K562 (cell line): ENCODE measurements around the gene FAM120B. TPM values are rescaled to one million over a fixed set of nuclear protein-coding genes. Genes with fewer than 3 reads are reported as not detected.

Source experiments
- ATAC-seq: fragments of 200-7000 bp; cut with Tn5 transposase; 3 replicates; pipeline ENCODE4 v1.9.1; 2020; ENCODE audit warnings: moderate library complexity
- BruUV-seq: library from RNA; stranded (reverse); fragments of 400-500 nt; replicated peaks from 2 replicates; lab custom pipeline; 2021; lab: Mats Ljungman, UMichigan
- CTCF ChIA-PET: fragments of 300-600 bp; formaldehyde crosslinking; extraction: SDS; loops from one replicate; lab custom pipeline; 2021; ENCODE audit warnings: low intra/inter-chr PET ratio; lab: Yijun Ruan, JAX
- POLR2A ChIA-PET: fragments of 300-600, 350-650 bp; sonication (Branson Sonifier 250); formaldehyde crosslinking; extraction: SDS; loops from one replicate; lab custom pipeline; 2021; ENCODE audit warnings: antibody characterized with exemption, inconsistent platforms; lab: Yijun Ruan, JAX
- DNase-seq, 4 experiments: peaks; one replicate each; pipeline versions ENCODE4 v3.0.0 to v3.0.0-alpha.2; 2011 to 2018; ENCODE audit warnings: low spot score in 3 of 4, mixed read lengths in 3 of 4; ENCODE audit errors: extremely low read depth in 1 of 4
- FAIRE-seq: peaks from 2 replicates; lab custom pipeline; 2011; peaks lifted over from hg19 to GRCh38; lab: Jason Lieb, UNC
- H2AFZ ChIP-seq: 2 replicates; pipeline ENCODE4 v1.6.0; 2011; ENCODE audit warnings: low read depth, low read length, control low read depth, inconsistent platforms
- H3K27ac ChIP-seq: fragments of 200-600 bp; 3 replicates; pipeline ENCODE4 v1.8.0; 2011; ENCODE audit warnings: low read depth, mild to moderate bottlenecking, control low read depth, inconsistent platforms, low read length, moderate library complexity, mixed read lengths; ENCODE audit errors: extremely low read depth
- H3K27me3 ChIP-seq, 2 experiments: fragments of 300-600 bp in 1 of 2; 2 replicates in 1 of 2; 3 replicates in 1 of 2; pipeline versions ENCODE4 v1.6.0 to v1.8.0; 2011; ENCODE audit warnings: inconsistent platforms in 2 of 2, low read length in 2 of 2, mild to moderate bottlenecking in 1 of 2, mixed read lengths in 1 of 2, moderate library complexity in 1 of 2; ENCODE audit not compliant: control insufficient read depth in 2 of 2, insufficient read depth in 2 of 2
- H3K36me3 ChIP-seq: fragments of 300-600 bp; 3 replicates; pipeline ENCODE4 v1.8.0; 2011; ENCODE audit warnings: mild to moderate bottlenecking, low read length, inconsistent platforms; ENCODE audit not compliant: control insufficient read depth, insufficient read depth
- H3K4me1 ChIP-seq, 2 experiments: fragments of 200-600 bp in 1 of 2; replicated peaks in 1 of 2; 2 replicates in 1 of 2; 3 replicates in 1 of 2; pipeline versions ENCODE4 v1.5.1 to v1.8.0; 2011; ENCODE audit warnings: inconsistent platforms in 2 of 2, low read length in 2 of 2, mild to moderate bottlenecking in 1 of 2, mixed read lengths in 1 of 2, moderate library complexity in 1 of 2; ENCODE audit not compliant: control insufficient read depth in 2 of 2, insufficient read depth in 2 of 2
- H3K4me2 ChIP-seq: 2 replicates; pipeline ENCODE4 v1.6.1; 2011; ENCODE audit warnings: low read length, control low read depth, inconsistent platforms, mixed read lengths; ENCODE audit not compliant: insufficient read depth
- H3K4me3 ChIP-seq: fragments of 200-600 bp; sonication (generic), shearing (Covaris generic); 2 replicates; pipeline ENCODE4 v1.5.1; 2016; ENCODE audit warnings: control low read depth, inconsistent platforms
- H3K79me2 ChIP-seq: fragments of 200-600 bp; 3 replicates; pipeline ENCODE4 v1.8.0; 2011; ENCODE audit warnings: low read length, inconsistent platforms; ENCODE audit not compliant: control insufficient read depth, insufficient read depth
- H3K9ac ChIP-seq, 2 experiments: 2 replicates each; pipeline versions ENCODE4 v1.6.0 to v1.6.1; 2011; ENCODE audit warnings: low read depth in 2 of 2, low read length in 2 of 2, control low read depth in 1 of 2, inconsistent platforms in 1 of 2, mild to moderate bottlenecking in 1 of 2, mixed read lengths in 1 of 2; ENCODE audit not compliant: insufficient read depth in 1 of 2
- H3K9me1 ChIP-seq: one replicate; pipeline ENCODE4 v1.6.0; 2011; ENCODE audit warnings: inconsistent platforms, mild to moderate bottlenecking, low read length, moderate library complexity; ENCODE audit not compliant: control insufficient read depth, insufficient read depth
- H3K9me3 ChIP-seq: replicated peaks from 2 replicates; pipeline ENCODE4 v1.5.1; 2011; ENCODE audit warnings: low read depth, low read length, inconsistent platforms; ENCODE audit not compliant: control insufficient read depth, insufficient read depth
- H4K20me1 ChIP-seq: replicated peaks from 2 replicates; pipeline ENCODE4 v1.6.1; 2011; ENCODE audit warnings: low read length, inconsistent platforms, mixed read lengths; ENCODE audit not compliant: control insufficient read depth, insufficient read depth
- CCNT2 ChIP-seq: IDR thresholded peaks from 2 replicates; pipeline ENCODE4 v1.6.1; 2011; ENCODE audit warnings: borderline replicate concordance, low read depth, mild to moderate bottlenecking, moderate library complexity, mixed read lengths, low read length; ENCODE audit not compliant: insufficient read length; ENCODE audit errors: extremely low read depth
- ELF4 ChIP-seq: fragments of 450-650 bp; formaldehyde crosslinking; IDR thresholded peaks from 2 replicates; pipeline ENCODE4 v1.4.0; 2022; ENCODE audit warnings: missing genetic modification characterization
- MED1 ChIP-seq: sonication (generic); formaldehyde crosslinking; IDR thresholded peaks from 2 replicates; pipeline ENCODE4 v1.8.1; 2023; ENCODE audit warnings: missing genetic modification reagents, borderline replicate concordance
- NFRKB ChIP-seq: fragments of 450-650 bp; IDR thresholded peaks from 2 replicates; pipeline ENCODE4 v1.6.1; 2016; ENCODE audit warnings: low read depth
- RBM14 ChIP-seq: fragments of 200-400 bp; formaldehyde crosslinking; IDR thresholded peaks from 2 replicates; pipeline ENCODE4 v1.6.1; 2018; ENCODE audit warnings: low read depth, mild to moderate bottlenecking, low read length, moderate library complexity, borderline replicate concordance; ENCODE audit not compliant: insufficient read depth
- TBL1XR1 ChIP-seq, 2 experiments: IDR thresholded peaks; 2 replicates each; pipeline ENCODE4 v1.6.1; 2012; ENCODE audit warnings: improper control_type of control experiment in 2 of 2, low read length in 2 of 2, mild to moderate bottlenecking in 1 of 2
- THRAP3 ChIP-seq: fragments of 450-650 bp; IDR thresholded peaks from 2 replicates; pipeline ENCODE4 v1.6.1; 2016; ENCODE audit warnings: mild to moderate bottlenecking, inconsistent platforms, borderline replicate concordance
- ZNF143 ChIP-seq: sonication (generic); formaldehyde crosslinking; IDR thresholded peaks from 2 replicates; pipeline ENCODE4 v1.9.0; 2022; ENCODE audit warnings: mild to moderate bottlenecking, missing genetic modification reagents
- ZNF589 ChIP-seq: fragments of 200-800 bp; sonication (Bioruptor generic); IDR thresholded peaks from 2 replicates; pipeline ENCODE4 v1.6.1; 2016; ENCODE audit warnings: low read depth, missing genetic modification characterization, missing compliant biosample characterization
- WGBS: fragments of 100-300 bp; shearing (Covaris generic); methylation state at CpG from one replicate; pipeline ENCODE4 v1.1.6; 2016; ENCODE audit warnings: low coverage, mixed read lengths; ENCODE audit not compliant: insufficient coverage; ENCODE audit errors: missing lambda C conversion rate; 5-methylcytosine and 5-hydroxymethylcytosine counted together
- in situ Hi-C: fragments of 300-500 bp; cut with MboI; formaldehyde crosslinking; loops from 4 replicates; pipeline ENCODE4 v1.15.0; 2018; ENCODE audit warnings: inconsistent platforms, mixed read lengths
- intact Hi-C: fragments of 100-400 bp; cut with micrococcal nuclease; formaldehyde crosslinking; loops from 2 replicates; pipeline ENCODE4 v1.14.2; 2022
- polyA plus RNA-seq, 8 experiments: library from polyadenylated mRNA; depleted of rRNA in 4 of 8; stranded (reverse) in 5 of 8; unstranded in 3 of 8; fragments of >200 nt; fragmentation: Nextera tagmentation in 2 of 8; fragmentation: Illumina TruSeq in 1 of 8; extraction: Ambion mirVana in 2 of 8; extraction: Trizol in 1 of 8; gene quantifications; 2 replicates each; pipeline versions ENCODE4 v1.2.1 to v1.2.3, GENCODE V29; 2011 to 2014; ENCODE audit warnings: inconsistent platforms in 1 of 8, missing spikeins in 1 of 8
- total RNA-seq, 7 experiments: library from RNA; depleted of rRNA in 6 of 7; stranded (reverse); fragments of >200 nt in 6 of 7; fragmentation: Illumina TruSeq in 2 of 7; extraction: Trizol in 2 of 7; gene quantifications; 2 replicates each; pipeline versions ENCODE4 v1.2.1 to v1.2.3, GENCODE V29; 2011 to 2021; ENCODE audit warnings: low replicate concordance in 1 of 7
- TF ChIP-seq, protein P1 (sequence below): sonication (generic); formaldehyde crosslinking; IDR thresholded peaks from 2 replicates; pipeline ENCODE4 v1.8.0; 2023; ENCODE audit warnings: mild to moderate bottlenecking, missing genetic modification reagents
- TF ChIP-seq, protein P2 (sequence below): fragments of 250-450 bp; sonication (Bioruptor Pico); IDR thresholded peaks from 2 replicates; pipeline ENCODE4 v1.5.1; 2021; ENCODE audit warnings: mild to moderate bottlenecking

Gene FAM120B
- total and polyA plus RNA-seq, 9 of the 15 experiments (the other 6 are each of a cell fraction or from before 2014, with no cell fraction given) = 3.5 to 22.6 (median 14.7) TPM

DNA sequence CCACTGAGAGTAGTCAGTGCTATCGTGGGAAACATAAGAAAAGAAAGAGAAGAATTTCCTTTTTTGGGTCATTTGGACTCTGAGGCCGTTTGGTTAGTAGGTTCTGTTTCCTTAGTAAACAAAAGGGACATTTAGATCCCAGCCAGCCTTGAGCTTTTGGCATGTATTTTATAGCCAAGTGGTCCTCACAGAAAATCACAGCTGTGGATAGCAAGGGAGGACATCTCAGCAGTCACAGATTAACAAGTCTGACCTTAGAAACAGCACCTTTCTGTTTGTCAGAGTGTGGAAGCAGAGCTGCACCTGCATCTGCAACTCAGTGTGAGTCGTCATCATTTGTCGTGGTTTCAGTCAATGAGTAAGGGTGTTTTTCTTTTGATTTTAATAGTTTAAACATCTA, 40.5 kb downstream of the FAM120B start:
- WGBS = 84% methylated on average over 4 of the region's 4 CpGs

More for the DNA sequence above, 40.5 kb downstream of the FAM120B start:
- BruUV-seq = no TSS peak
- ChIA-PET POLR2A (no interaction called here), CTCF (no interaction called here)
- H3K27me3 ChIP-seq = no peaks in the 10 kb centered on the region
- intact Hi-C loops (no loop called here), in situ Hi-C loops (no loop called here)
- H3K4me2 ChIP-seq = no peak overlapping the region
- H3K36me3 ChIP-seq = peaks cover 57% of the 10 kb centered on the region
- ATAC-seq (no peak), FAIRE-seq (no peak), DNase-seq (no peak)
- no peak overlapping the region for H2AFZ ChIP-seq
- no peaks in the 10 kb centered on the region; a peak in 2 of 5 replicates for H3K4me1 ChIP-seq
- no peak overlapping the region for H3K9ac ChIP-seq
- H4K20me1 ChIP-seq = no peaks in the 10 kb centered on the region
- H3K27ac ChIP-seq = no peak overlapping the region
- H3K9me1 ChIP-seq = no peaks in the 10 kb centered on the region
- H3K9me3 ChIP-seq = peaks cover 12% of the 10 kb centered on the region; the same call in 1 of the 2 replicates
- H3K79me2 ChIP-seq = no peaks in the 10 kb centered on the region
- no peak overlapping the region for H3K4me3 ChIP-seq
- no peak for TF ChIP-seq ZNF589 (CRISPR knock-in tag)
- TF ChIP-seq NFRKB = no peak
- TF ChIP-seq, protein P1, sequence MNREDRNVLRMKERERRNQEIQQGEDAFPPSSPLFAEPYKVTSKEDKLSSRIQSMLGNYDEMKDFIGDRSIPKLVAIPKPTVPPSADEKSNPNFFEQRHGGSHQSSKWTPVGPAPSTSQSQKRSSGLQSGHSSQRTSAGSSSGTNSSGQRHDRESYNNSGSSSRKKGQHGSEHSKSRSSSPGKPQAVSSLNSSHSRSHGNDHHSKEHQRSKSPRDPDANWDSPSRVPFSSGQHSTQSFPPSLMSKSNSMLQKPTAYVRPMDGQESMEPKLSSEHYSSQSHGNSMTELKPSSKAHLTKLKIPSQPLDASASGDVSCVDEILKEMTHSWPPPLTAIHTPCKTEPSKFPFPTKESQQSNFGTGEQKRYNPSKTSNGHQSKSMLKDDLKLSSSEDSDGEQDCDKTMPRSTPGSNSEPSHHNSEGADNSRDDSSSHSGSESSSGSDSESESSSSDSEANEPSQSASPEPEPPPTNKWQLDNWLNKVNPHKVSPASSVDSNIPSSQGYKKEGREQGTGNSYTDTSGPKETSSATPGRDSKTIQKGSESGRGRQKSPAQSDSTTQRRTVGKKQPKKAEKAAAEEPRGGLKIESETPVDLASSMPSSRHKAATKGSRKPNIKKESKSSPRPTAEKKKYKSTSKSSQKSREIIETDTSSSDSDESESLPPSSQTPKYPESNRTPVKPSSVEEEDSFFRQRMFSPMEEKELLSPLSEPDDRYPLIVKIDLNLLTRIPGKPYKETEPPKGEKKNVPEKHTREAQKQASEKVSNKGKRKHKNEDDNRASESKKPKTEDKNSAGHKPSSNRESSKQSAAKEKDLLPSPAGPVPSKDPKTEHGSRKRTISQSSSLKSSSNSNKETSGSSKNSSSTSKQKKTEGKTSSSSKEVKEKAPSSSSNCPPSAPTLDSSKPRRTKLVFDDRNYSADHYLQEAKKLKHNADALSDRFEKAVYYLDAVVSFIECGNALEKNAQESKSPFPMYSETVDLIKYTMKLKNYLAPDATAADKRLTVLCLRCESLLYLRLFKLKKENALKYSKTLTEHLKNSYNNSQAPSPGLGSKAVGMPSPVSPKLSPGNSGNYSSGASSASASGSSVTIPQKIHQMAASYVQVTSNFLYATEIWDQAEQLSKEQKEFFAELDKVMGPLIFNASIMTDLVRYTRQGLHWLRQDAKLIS (CRISPR knock-in tag) = no peak
- TF ChIP-seq ELF4 (CRISPR knock-in tag) = no peak
- TF ChIP-seq, protein P2, sequence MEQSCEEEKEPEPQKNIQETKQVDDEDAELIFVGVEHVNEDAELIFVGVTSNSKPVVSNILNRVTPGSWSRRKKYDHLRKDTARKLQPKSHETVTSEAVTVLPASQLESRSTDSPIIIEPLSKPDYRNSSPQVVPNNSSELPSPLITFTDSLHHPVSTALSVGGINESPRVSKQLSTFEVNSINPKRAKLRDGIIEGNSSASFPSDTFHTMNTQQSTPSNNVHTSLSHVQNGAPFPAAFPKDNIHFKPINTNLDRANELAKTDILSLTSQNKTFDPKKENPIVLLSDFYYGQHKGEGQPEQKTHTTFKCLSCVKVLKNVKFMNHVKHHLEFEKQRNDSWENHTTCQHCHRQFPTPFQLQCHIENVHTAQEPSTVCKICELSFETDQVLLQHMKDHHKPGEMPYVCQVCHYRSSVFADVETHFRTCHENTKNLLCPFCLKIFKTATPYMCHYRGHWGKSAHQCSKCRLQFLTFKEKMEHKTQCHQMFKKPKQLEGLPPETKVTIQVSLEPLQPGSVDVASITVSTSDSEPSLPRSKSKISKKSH (CRISPR knock-in tag) = no peak
- TF ChIP-seq RBM14 = no peak
- TF ChIP-seq CCNT2 = no peak
- TF ChIP-seq THRAP3 = no peak
- TF ChIP-seq MED1 (CRISPR knock-in tag) = no peak
- no peak for TF ChIP-seq ZNF143 (CRISPR knock-in tag)
- TF ChIP-seq TBL1XR1 (IDR thresholded peaks at IDR 0.05; ENCODE audit: low read length in 2 of 2) = no peak
